Transverse colon (tissue), 3 donors: ENCODE data around the gene ANK3.

Source experiments
- CTCF ChIP-seq, 5 experiments: fragments of 200-600 bp in 3 of 5; fragments of 450-650 bp in 2 of 5; sonication (generic) in 3 of 5; IDR thresholded peaks; 1 replicate in 2 of 5; 2 replicates in 3 of 5; pipeline ENCODE4 v1.5.1; 2016 to 2017; ENCODE audit warnings: antibody characterized with exemption in 5 of 5, inconsistent platforms in 3 of 5, mild to moderate bottlenecking in 2 of 5, moderate library complexity in 1 of 5
- EP300 ChIP-seq: sonication (generic); formaldehyde crosslinking; IDR thresholded peaks from one replicate; pipeline ENCODE4 v1.6.1; 2017; ENCODE audit warnings: antibody characterized with exemption, low read depth
- POLR2A ChIP-seq: fragments of 450-650 bp; IDR thresholded peaks from one replicate; pipeline ENCODE4 v1.6.1; 2016; ENCODE audit warnings: antibody characterized with exemption, mild to moderate bottlenecking, moderate library complexity

- TF ChIP-seq CTCF (IDR thresholded peaks at IDR 0.05) (no peak), EP300 (no peak), POLR2A (no peak)
Observed at GRCh38 chr10:60045571-60045970, 344.1 kb downstream of the ANK3 start.
